A549 (cell line): ENCODE results near the gene DNAJC30.

Experiments used
- CBX2 ChIP-seq: fragments of 200-600 bp; sonication (generic); IDR thresholded peaks from 2 replicates; pipeline ENCODE4 v1.6.1; 2016; ENCODE audit warnings: low read depth, mild to moderate bottlenecking, borderline replicate concordance
- EP300 ChIP-seq, 2 experiments: fragments of >200 bp; sonication (Bioruptor Twin); formaldehyde crosslinking; IDR thresholded peaks; 2 replicates in 1 of 2; 3 replicates in 1 of 2; pipeline ENCODE4 v1.6.1; 2016 to 2017
- POLR2AphosphoS2 ChIP-seq: conservative IDR thresholded peaks from 2 replicates; pipeline ENCODE4 v1.6.1; 2012; ENCODE audit warnings: low read length, improper control_type of control experiment, inconsistent platforms
- RAD21 ChIP-seq, 2 experiments: fragments of >200 bp in 1 of 2; sonication (Bioruptor Twin) in 1 of 2; formaldehyde crosslinking in 1 of 2; IDR thresholded peaks in 1 of 2; conservative IDR thresholded peaks in 1 of 2; 2 replicates in 1 of 2; 3 replicates in 1 of 2; pipeline ENCODE4 v1.6.1; 2012 to 2018; ENCODE audit warnings: inconsistent platforms in 1 of 2
- SMC3 ChIP-seq: fragments of >200 bp; sonication (Bioruptor Twin); formaldehyde crosslinking; IDR thresholded peaks from 3 replicates; pipeline ENCODE4 v1.6.1; 2018; ENCODE audit warnings: inconsistent platforms
- TF ChIP-seq, protein P1 (sequence below): fragments of >200 bp; sonication (Bioruptor Twin); formaldehyde crosslinking; IDR thresholded peaks from 3 replicates; pipeline ENCODE4 v1.5.1; 2016
- TF ChIP-seq, protein P2 (sequence below): IDR thresholded peaks from 2 replicates; pipeline ENCODE4 v1.6.1; 2012

DNA sequence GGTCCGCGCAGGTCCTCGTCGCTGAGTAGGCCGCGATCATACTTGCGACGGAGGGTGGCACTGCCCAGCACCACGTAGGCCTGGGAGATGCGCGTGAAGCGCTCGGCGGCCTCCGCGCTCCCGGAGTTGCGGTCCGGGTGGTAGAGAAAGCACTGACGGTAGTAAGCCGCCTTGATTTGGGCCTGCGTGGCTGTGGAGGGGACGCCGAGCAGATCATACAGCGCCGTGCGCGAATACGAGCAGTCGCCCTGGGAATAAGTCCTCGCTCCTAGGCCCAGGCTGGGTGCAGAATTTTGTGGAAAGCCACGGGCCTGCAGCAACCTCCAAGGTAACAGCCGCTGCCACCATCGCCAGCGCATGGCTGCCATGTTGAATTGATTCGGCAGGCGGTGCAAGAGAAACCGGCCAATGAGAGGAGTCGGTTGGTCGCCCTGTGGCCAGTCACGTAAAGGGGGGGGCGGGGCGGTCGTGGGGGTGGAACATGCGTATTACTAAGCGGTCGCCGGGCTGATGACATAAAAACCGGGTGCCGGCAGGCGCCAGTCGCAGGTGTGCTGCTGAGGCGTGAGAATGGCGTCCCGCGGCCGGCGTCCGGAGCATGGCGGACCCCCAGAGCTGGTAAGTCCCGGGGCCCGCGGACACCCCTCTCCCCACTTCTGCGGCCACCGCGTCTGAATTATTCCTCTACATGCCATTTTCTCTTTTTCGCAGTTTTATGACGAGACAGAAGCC, at the start of gene DNAJC30, which contains the start of gene BUD23:
- TF ChIP-seq, protein P1, sequence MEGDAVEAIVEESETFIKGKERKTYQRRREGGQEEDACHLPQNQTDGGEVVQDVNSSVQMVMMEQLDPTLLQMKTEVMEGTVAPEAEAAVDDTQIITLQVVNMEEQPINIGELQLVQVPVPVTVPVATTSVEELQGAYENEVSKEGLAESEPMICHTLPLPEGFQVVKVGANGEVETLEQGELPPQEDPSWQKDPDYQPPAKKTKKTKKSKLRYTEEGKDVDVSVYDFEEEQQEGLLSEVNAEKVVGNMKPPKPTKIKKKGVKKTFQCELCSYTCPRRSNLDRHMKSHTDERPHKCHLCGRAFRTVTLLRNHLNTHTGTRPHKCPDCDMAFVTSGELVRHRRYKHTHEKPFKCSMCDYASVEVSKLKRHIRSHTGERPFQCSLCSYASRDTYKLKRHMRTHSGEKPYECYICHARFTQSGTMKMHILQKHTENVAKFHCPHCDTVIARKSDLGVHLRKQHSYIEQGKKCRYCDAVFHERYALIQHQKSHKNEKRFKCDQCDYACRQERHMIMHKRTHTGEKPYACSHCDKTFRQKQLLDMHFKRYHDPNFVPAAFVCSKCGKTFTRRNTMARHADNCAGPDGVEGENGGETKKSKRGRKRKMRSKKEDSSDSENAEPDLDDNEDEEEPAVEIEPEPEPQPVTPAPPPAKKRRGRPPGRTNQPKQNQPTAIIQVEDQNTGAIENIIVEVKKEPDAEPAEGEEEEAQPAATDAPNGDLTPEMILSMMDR = no peak
- TF ChIP-seq, protein P2, sequence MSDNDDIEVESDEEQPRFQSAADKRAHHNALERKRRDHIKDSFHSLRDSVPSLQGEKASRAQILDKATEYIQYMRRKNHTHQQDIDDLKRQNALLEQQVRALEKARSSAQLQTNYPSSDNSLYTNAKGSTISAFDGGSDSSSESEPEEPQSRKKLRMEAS = peak; percentile 91
- TF ChIP-seq CBX2 (no peak), POLR2AphosphoS2 (no peak), EP300 (IDR thresholded peaks at IDR 0.05) (no peak), RAD21 (conservative IDR thresholded peaks at IDR 0.05 in 1 of 2, IDR thresholded peaks at IDR 0.05 in 1 of 2) (no peak; a peak in 1 of 5 replicates), SMC3 (0 out of 3 replicates have a peak, but pooled peaks have one; percentile 12)
